ENCODE results near the gene CALHM4. TPM values are rescaled to one million over a fixed set of nuclear protein-coding genes. Genes with fewer than 3 reads are reported as not detected.

CALHM4 gene
- total RNA-seq, 3 donors from 2014 or later (not counting 1 experiment from before 2014, with no cell fraction given): not detected

- Histone ChIP-seq H3K36me3 (ENCODE audit: control insufficient read depth, insufficient read depth, low read length) (no peaks in the 10 kb centered on the region), H3K4me3 (ENCODE audit: low read length) (no peak overlapping the region), H3K9me3 (ENCODE audit: control insufficient read depth, insufficient read depth, low read length) (no peaks in the 10 kb centered on the region), H3K27ac (ENCODE audit: low read length) (no peak overlapping the region), H3K4me1 (ENCODE audit: control insufficient read depth, insufficient read depth, low read length) (no peaks in the 10 kb centered on the region), H3K27me3 (ENCODE audit: control insufficient read depth, insufficient read depth, low read length) (no peaks in the 10 kb centered on the region)
- no peaks in the 10 kb centered on the region for H3K4me1 Mint-ChIP-seq
- no peaks in the 10 kb centered on the region for H3K36me3 Mint-ChIP-seq
- WGBS (ENCODE audit: insufficient coverage): 80% methylated on average over 1 of the region's 1 CpG
- H3K27me3 Mint-ChIP-seq (ENCODE audit: low read depth in 2 of 2): peaks cover 18 to 33% of the 10 kb centered on the region in 2 donors
- H3K9me3 Mint-ChIP-seq: no peaks in the 10 kb centered on the region
- H3K4me3 Mint-ChIP-seq: no peak overlapping the region
- DNase-seq (no peak), ATAC-seq (no peak)
- intact Hi-C loops (cut with micrococcal nuclease): no loop called here
- no peak for TF ChIP-seq CTCF (IDR thresholded peaks at IDR 0.05)
- H3K27ac Mint-ChIP-seq: no peak overlapping the region
Measured at GRCh38 chr6:116528133-116528532, 25.4 kb upstream of the CALHM4 start.

- Histone ChIP-seq H3K36me3 (ENCODE audit: control insufficient read depth, insufficient read depth, low read length) (no peaks in the 10 kb centered on the region), H3K27me3 (ENCODE audit: control insufficient read depth, insufficient read depth, low read length) (no peaks in the 10 kb centered on the region), H3K4me3 (ENCODE audit: low read length) (no peak overlapping the region), H3K27ac (ENCODE audit: low read length) (no peak overlapping the region), H3K9me3 (ENCODE audit: control insufficient read depth, insufficient read depth, low read length) (no peaks in the 10 kb centered on the region), H3K4me1 (ENCODE audit: control insufficient read depth, insufficient read depth, low read length) (no peaks in the 10 kb centered on the region)
- Mint-ChIP-seq H3K27me3 (ENCODE audit: low read depth in 2 of 2) (peaks cover 21 to 36% of the 10 kb centered on the region in 2 donors), H3K4me1 (no peaks in the 10 kb centered on the region), H3K27ac (no peak overlapping the region), H3K36me3 (no peaks in the 10 kb centered on the region), H3K4me3 (no peak overlapping the region), H3K9me3 (no peaks in the 10 kb centered on the region)
- intact Hi-C loops (cut with micrococcal nuclease): no loop called here
- WGBS (ENCODE audit: insufficient coverage): 87% methylated on average over 3 of the region's 3 CpGs
- TF ChIP-seq CTCF (IDR thresholded peaks at IDR 0.05): no peak
- no peak for DNase-seq
- no peak for ATAC-seq
Measured at GRCh38 chr6:116528780-116529179, 24.8 kb upstream of the CALHM4 start.

DNA sequence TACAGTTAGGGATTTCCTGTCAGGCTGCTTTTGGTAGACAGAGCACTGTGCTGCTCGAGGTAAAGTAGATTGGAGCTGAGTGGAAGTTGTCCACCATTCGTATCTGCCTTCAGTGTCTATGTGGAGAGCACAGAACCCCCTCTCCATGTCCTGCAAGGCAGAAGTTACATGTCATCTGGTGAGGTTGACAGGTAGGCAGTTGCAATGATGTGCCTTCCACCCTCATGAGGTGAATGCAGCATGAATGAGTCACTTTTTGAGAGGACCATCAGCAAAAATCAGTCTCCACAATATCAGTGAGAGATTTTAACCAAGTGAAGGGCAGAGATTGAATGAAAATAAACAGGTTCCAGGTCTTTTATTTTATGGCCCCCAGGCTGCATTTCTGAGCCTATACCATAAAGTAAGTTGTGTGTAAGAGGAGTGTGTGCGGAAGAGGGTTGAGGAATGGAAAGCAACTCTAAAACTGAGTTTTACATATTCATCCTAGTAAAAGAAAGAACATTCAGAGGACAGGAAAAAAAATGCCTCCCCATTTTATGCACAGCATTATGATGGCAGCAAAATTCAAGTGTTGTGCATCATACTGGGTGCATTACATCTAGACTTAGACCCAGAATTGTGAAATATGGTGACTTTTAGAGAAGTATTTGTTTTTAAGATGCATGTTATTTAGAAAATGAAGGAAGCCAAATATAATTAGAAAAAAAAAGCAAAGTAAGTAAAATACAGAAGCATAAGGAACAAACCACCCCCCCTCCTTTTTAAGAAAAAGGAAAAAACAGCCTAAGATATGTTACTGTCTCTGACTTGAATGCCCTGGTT is 23.9 kb upstream of the CALHM4 start:
- Histone ChIP-seq H3K27ac (ENCODE audit: low read length) (no peak overlapping the region), H3K27me3 (ENCODE audit: control insufficient read depth, insufficient read depth, low read length) (no peaks in the 10 kb centered on the region), H3K9me3 (ENCODE audit: control insufficient read depth, insufficient read depth, low read length) (no peaks in the 10 kb centered on the region), H3K4me1 (ENCODE audit: control insufficient read depth, insufficient read depth, low read length) (no peaks in the 10 kb centered on the region), H3K4me3 (ENCODE audit: low read length) (no peak overlapping the region), H3K36me3 (ENCODE audit: control insufficient read depth, insufficient read depth, low read length) (no peaks in the 10 kb centered on the region)
- TF ChIP-seq CTCF (IDR thresholded peaks at IDR 0.05): no peak
- WGBS (ENCODE audit: insufficient coverage): 64% methylated on average over 2 of the region's 3 CpGs
- intact Hi-C loops (cut with micrococcal nuclease): no loop called here
- no peak overlapping the region for H3K4me3 Mint-ChIP-seq
- peaks cover 21 to 45% of the 10 kb centered on the region in 2 donors for H3K27me3 Mint-ChIP-seq (ENCODE audit: low read depth in 2 of 2)
- ATAC-seq (no peak), DNase-seq (no peak)
- H3K27ac Mint-ChIP-seq: no peak overlapping the region
- H3K36me3 Mint-ChIP-seq: no peaks in the 10 kb centered on the region
- no peaks in the 10 kb centered on the region for H3K4me1 Mint-ChIP-seq
- no peaks in the 10 kb centered on the region for H3K9me3 Mint-ChIP-seq

GRCh38 chr6:116530436-116530835 is 23.1 kb upstream of the CALHM4 start:
- TF ChIP-seq CTCF (IDR thresholded peaks at IDR 0.05): no peak
- ATAC-seq: no peak
- no peaks in the 10 kb centered on the region for H3K9me3 ChIP-seq (ENCODE audit: control insufficient read depth, insufficient read depth, low read length)
- intact Hi-C loops (cut with micrococcal nuclease): no loop called here
- H3K9me3 Mint-ChIP-seq: no peaks in the 10 kb centered on the region
- no peaks in the 10 kb centered on the region for H3K36me3 ChIP-seq (ENCODE audit: control insufficient read depth, insufficient read depth, low read length)
- no peak overlapping the region for H3K27ac Mint-ChIP-seq
- H3K4me3 ChIP-seq (ENCODE audit: low read length): no peak overlapping the region
- H3K4me3 Mint-ChIP-seq: no peak overlapping the region
- no peaks in the 10 kb centered on the region for H3K36me3 Mint-ChIP-seq
- no peaks in the 10 kb centered on the region for H3K27me3 ChIP-seq (ENCODE audit: control insufficient read depth, insufficient read depth, low read length)
- 78% methylated on average over 1 of the region's 2 CpGs for WGBS (ENCODE audit: insufficient coverage)
- no peak overlapping the region for H3K27ac ChIP-seq (ENCODE audit: low read length)
- no peak for DNase-seq
- no peaks in the 10 kb centered on the region for H3K4me1 ChIP-seq (ENCODE audit: control insufficient read depth, insufficient read depth, low read length)
- H3K27me3 Mint-ChIP-seq (ENCODE audit: low read depth in 2 of 2): peaks cover 21 to 47% of the 10 kb centered on the region in 2 donors
- H3K4me1 Mint-ChIP-seq: no peaks in the 10 kb centered on the region

All from natural killer cell (primary cell).